Glutamatergic neuron (in vitro differentiated cells): Measurements from ENCODE around the gene ZNF668. TPM values are rescaled to one million over a fixed set of nuclear protein-coding genes. Genes with fewer than 3 reads are reported as not detected.

Source experiments
- DNase-seq: peaks from one replicate; pipeline ENCODE4 v3.0.0; 2022
- H3K27ac Mint-ChIP-seq: one replicate; pipeline ENCODE4 v1.8.0; 2020; ENCODE audit warnings: mild to moderate bottlenecking, mixed read lengths, inconsistent platforms; ENCODE audit not compliant: unreplicated experiment
- H3K27me3 Mint-ChIP-seq: one replicate; pipeline ENCODE4 v1.8.0; 2020; ENCODE audit warnings: mild to moderate bottlenecking, moderate library complexity, mixed read lengths, inconsistent platforms; ENCODE audit not compliant: unreplicated experiment
- H3K36me3 Mint-ChIP-seq: one replicate; pipeline ENCODE4 v1.8.0; 2020; ENCODE audit warnings: mild to moderate bottlenecking, mixed read lengths, inconsistent platforms; ENCODE audit not compliant: unreplicated experiment
- H3K4me1 Mint-ChIP-seq: one replicate; pipeline ENCODE4 v1.8.0; 2020; ENCODE audit warnings: mild to moderate bottlenecking, low read depth, mixed read lengths, inconsistent platforms; ENCODE audit not compliant: unreplicated experiment
- H3K4me3 Mint-ChIP-seq: one replicate; pipeline ENCODE4 v1.8.0; 2020; ENCODE audit warnings: mild to moderate bottlenecking, mixed read lengths, inconsistent platforms; ENCODE audit not compliant: unreplicated experiment
- H3K9me3 Mint-ChIP-seq: one replicate; pipeline ENCODE4 v1.8.0; 2020; ENCODE audit warnings: mild to moderate bottlenecking, moderate library complexity, mixed read lengths, inconsistent platforms; ENCODE audit not compliant: unreplicated experiment
- CTCF ChIP-seq: fragments of 200-600 bp; sonication (generic); IDR thresholded peaks from one replicate; pipeline ENCODE4 v1.5.0; 2021; ENCODE audit not compliant: partially characterized antibody, unreplicated experiment
- total RNA-seq: library from RNA; stranded (reverse); fragmentation: NEBNext Ultra II Directional; extraction: Animal tissue kit (Norgen Biotek cat#: 25700); gene quantifications from one replicate; pipeline ENCODE4 v1.2.1, GENCODE V29; 2021; ENCODE audit not compliant: unreplicated experiment

The ZNF668 gene
- total RNA-seq, 1 donor from 2014 or later, result 15.5 TPM

DNA sequence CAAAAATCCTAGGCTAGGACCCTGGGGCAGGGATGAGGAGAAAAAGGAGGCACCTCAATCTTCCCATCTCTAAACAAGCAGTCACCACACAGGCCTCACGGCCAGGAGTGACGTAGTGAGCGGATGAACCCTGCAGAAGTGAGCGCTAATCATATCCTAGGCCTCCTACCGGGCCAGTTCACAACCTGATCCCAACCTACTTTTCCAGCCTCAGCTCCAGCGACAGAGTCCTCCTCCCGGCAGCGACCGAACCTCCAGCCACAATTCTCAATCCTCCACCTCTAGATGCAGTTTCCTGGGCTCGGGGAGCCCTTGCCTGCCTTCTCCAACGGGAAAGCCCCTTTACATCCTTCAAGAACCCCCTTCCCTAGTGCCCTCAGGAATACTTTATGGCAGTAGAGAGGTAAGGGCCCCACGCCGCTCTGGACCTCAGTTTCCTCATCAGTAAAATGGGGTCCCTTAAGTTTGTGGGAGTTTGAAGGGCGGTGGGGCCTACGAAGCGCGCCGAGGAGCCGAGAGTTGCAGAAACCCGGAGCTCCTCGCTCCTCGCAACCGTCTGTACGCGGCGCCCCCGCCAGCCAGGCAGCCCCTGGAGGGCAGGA, 1.4 kb downstream of the ZNF668 start:
- Mint-ChIP-seq H3K9me3 (peaks cover 15% of the 10 kb centered on the region), H3K27ac (peak overlapping the region; percentile 99), H3K36me3 (no peaks in the 10 kb centered on the region), H3K27me3 (peaks cover 5% of the 10 kb centered on the region), H3K4me3 (peak overlapping the region; percentile 98), H3K4me1 (peaks cover 10% of the 10 kb centered on the region)
- no peak for DNase-seq
- no peak for TF ChIP-seq CTCF

DNA sequence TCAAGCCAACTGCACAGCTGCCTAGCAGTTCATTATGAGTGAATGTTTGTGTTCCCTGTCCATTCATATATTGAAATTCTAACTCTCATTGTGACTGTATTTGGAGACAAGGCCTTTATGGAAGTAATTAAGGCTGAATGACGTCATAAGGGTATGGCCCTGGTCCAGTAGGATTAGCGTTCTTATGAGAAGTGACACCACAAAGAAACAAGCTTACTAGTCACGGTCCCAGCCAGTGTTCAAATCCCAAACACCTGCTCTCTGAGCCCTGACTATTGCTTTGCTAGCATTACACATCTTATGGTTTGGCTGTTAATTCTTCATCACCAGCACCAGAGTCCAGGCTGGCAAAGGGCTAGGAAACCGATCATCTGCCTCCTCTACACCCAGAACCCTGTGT, 2.2 kb downstream of the ZNF668 start:
- H3K27me3 Mint-ChIP-seq, result peaks cover 5% of the 10 kb centered on the region
- no peak for DNase-seq

GRCh38 chr16:31067342-31067741, 6.7 kb downstream of the ZNF668 start:
- Mint-ChIP-seq H3K36me3 (no peaks in the 10 kb centered on the region), H3K27ac (no peak overlapping the region), H3K27me3 (peaks cover 11% of the 10 kb centered on the region), H3K4me1 (peaks cover 19% of the 10 kb centered on the region), H3K9me3 (peaks cover 16% of the 10 kb centered on the region), H3K4me3 (no peak overlapping the region)
- TF ChIP-seq CTCF, result no peak
- no peak for DNase-seq

More for the DNA sequence above, 2.2 kb downstream of the ZNF668 start:
- Mint-ChIP-seq H3K4me3 (peak overlapping the region; percentile 98), H3K27ac (peak overlapping the region; percentile 99), H3K4me1 (peaks cover 10% of the 10 kb centered on the region), H3K36me3 (no peaks in the 10 kb centered on the region), H3K9me3 (peaks cover 15% of the 10 kb centered on the region)
- no peak for TF ChIP-seq CTCF

- H3K9me3 Mint-ChIP-seq, result peaks cover 13% of the 10 kb centered on the region
- H3K36me3 Mint-ChIP-seq, result no peaks in the 10 kb centered on the region
- H3K4me3 Mint-ChIP-seq, result peak overlapping the region; percentile 71
- peaks cover 14% of the 10 kb centered on the region for H3K4me1 Mint-ChIP-seq
- TF ChIP-seq CTCF, result no peak
- H3K27ac Mint-ChIP-seq, result peak overlapping the region; percentile 76
- peaks cover 11% of the 10 kb centered on the region for H3K27me3 Mint-ChIP-seq
- DNase-seq, result peak; percentile 67
Observed at GRCh38 chr16:31064882-31065461, 9.1 kb downstream of the ZNF668 start.
